IPS-NIHi11 (cell line): ENCODE data around the gene MSI2.
A peak's percentile ranks its signal among the peaks of the same experiment; 100 is the strongest.

ENCODE experiments used
- DNase-seq: peaks from one replicate; pipeline ENCODE4 v3.0.0; 2012; ENCODE audit warnings: mixed read lengths, low spot score

Gene MSI2

GRCh38 chr17:57638284-57638683 is 382.0 kb downstream of the MSI2 start:
- no peak for DNase-seq

DNA sequence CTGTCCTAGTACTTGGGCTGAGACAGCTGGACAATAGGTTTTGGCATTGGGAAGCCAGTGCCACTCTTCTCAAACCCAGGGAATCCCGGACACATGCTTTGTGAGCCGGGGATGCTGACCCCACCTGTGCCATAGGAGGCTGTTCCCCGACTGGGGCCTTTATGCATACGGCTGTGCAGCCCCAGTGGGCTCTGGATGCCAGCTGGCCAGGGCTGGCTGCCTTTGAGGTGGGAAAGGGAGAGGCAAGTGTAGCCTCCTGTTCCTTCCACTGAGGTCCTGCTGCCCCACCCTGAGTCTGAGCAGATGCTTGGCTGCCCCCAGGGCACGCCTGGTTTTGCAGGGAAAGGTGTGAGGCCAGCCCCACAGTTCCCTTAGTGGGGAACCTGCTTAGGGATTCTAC is 383.1 kb downstream of the MSI2 start:
- DNase-seq = no peak

DNA sequence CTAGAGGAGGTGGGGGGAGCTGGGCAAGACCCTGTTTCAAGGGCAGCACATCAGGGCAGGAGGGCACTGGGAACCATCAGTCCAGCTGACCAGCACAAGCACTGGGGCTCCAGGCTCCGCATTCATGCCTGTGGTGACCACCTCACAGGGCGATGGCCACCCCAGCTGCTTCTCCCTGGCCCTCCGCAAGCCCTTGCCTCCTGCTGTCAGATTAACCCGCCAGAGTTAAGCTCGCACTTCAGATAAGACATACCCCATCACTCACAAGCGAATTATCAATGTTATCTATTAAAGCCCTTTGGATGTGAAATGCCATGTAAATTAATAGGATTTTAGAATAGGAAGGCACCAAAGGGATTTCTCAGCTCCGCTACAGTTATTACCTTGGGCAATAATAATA is 383.8 kb downstream of the MSI2 start:
- DNase-seq = no peak

DNA sequence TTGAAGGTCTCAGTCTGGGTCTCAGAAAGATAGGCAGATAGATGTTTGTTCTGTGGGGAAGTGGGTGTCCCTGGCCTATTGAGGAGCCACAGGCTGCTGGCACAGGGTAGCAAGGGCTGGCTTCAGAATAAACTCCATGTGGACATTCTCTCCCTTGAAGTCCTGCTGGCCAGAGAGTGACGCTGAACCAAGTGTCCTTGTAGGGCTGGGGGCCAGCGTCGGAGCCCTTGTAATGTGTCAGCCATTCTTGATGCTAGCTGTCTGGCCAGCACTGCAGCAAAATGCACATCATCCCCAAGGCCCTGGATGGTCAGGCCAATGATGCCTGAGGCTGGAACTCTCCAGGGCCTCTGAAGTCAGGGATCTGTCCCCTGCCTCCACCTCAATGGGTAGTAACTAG is 385.4 kb downstream of the MSI2 start:
- DNase-seq = no peak

- no peak for DNase-seq
Measured at GRCh38 chr17:57643062-57643461, 386.7 kb downstream of the MSI2 start.

DNA sequence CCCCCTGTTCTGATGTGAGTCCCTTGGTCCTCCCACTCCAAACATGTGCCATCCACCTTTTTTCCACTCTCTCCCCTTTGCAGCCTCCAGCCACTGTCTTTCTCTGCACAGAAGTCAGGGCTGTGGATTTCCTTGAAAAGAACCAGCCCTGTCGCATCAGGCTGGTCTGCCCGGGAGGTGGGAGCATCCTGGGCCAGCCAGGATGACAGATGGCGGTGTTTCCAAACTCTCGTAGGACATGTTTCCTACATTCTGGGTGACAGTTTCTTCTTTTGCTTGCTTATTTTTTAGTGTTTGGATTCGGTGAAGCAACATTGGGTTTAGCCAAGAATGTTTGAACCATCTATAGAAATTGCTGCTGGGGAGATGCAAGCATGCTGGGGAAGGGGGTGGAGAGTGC is 388.0 kb downstream of the MSI2 start:
- DNase-seq = no peak

- DNase-seq = no peak
Measured at GRCh38 chr17:57645950-57646665, 389.8 kb downstream of the MSI2 start.

- no peak for DNase-seq
Measured at GRCh38 chr17:57648720-57649119, 392.4 kb downstream of the MSI2 start.

DNA sequence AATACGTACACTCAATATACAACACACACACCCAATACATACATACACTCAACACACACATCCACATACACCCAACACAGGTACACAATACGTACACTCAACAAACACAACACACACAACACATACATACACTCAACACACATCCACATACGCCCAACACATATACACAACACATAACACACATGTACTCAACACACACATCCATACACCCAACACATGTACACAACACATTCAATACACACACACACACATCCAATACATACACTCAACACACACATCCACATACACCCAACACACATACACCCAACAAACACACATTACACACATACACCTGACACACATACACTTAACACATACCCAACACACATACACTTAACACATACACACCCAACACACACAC is 392.9 kb downstream of the MSI2 start:
- DNase-seq = no peak

DNA sequence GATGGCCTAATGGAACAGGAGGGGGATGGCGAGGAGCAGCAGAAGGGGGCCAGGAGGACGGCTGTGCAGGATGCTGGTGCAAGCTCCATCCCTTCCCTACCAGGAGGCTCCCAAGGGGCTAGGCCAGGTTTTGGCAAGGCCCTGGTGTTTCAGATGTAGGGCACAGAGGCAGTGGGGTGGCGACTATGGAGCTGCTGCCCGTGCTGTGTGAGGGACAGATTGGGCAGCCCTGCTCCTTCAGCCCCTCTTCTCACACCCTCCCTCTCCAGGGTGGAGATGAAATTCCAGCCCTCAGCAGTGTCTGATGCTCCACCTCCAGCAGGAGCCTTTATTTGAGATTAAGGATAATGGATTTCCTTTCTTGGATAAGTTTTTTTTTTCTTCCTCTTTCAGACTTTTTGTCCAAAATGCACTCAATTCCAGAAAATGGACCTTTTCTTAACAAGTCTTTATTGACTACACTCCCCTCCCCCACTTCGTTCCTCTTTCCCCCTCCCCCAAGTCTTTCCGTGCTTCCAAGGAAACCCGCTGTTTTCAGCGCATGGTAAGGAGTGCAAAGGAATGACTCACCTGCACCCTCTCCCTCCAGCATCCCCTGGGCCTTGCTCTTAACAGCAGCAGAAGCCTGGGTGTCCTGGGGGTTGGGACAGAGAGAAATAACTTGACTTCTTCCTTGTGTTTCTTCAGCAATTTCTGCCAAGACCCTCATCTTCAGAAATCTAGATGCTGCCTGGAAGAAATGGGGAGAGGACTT is 393.6 kb downstream of the MSI2 start:
- peak; percentile 60 for DNase-seq

GRCh38 chr17:57650548-57650947 is 394.2 kb downstream of the MSI2 start:
- no peak for DNase-seq

- DNase-seq = no peak
Measured at GRCh38 chr17:57651451-57651850, 395.1 kb downstream of the MSI2 start.

GRCh38 chr17:57651996-57652395 is 395.7 kb downstream of the MSI2 start:
- DNase-seq = no peak

- no peak for DNase-seq
Measured at GRCh38 chr17:57652811-57653210, 396.5 kb downstream of the MSI2 start.

GRCh38 chr17:57653279-57653678 is 397.0 kb downstream of the MSI2 start:
- DNase-seq = no peak

DNA sequence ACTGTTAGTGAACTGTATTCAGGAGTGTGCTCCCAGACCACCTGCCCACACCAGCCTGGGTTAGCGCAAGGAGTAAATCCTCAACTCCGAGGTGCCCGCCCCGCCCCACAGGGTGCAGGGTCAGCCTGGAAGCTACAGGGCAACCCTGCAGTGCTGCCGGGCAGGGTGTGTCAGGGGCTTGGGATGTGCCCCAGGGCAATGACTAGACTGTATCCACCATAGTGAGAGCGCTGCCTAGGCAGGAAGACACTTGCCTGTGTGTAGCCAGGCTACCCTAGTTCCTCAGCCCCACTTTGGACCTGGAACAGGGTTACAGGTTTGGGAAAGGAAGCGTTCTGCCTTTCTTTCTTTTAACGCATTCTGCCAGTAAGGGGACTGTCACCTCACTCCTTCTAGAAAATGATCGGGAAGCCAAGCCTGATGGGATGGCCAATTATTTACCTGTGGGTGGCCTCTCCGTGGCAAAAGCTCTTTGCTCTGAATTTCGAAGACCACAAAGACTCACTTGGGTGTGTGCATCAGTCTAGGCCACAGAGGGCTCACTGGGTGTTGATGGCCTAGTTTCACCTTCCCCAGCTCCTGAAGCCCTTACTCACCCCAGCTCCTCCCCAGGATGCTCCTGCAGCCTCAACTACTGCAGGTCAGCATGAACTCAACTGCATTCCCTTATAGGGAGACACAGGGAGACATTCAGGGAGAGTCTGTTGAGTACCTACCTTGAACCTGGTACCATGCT is 397.9 kb downstream of the MSI2 start:
- DNase-seq = no peak

- DNase-seq = no peak
Measured at GRCh38 chr17:57655553-57655952, 399.2 kb downstream of the MSI2 start.

DNA sequence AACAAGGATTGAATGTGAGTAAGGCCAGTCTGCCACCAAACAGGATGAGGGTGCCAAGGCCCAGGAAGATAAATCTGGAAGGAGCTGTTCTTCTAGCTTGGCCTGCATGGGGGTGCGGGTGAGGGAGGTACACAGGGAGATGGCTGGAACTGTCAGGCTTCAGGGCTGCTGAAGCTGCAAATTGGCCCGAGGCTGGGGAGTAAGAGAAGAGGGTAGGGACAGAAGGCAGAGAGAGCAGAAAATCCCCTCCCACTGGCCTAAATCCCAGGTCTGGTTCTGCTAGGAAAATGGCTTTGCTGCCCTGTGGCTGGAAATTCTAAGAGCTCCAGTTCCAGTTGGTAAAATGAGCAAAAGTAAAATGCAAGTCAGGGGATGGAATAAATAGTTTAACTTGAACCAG is 400.9 kb downstream of the MSI2 start:
- DNase-seq = no peak

GRCh38 chr17:57662041-57662440 is 405.7 kb downstream of the MSI2 start:
- no peak for DNase-seq

DNA sequence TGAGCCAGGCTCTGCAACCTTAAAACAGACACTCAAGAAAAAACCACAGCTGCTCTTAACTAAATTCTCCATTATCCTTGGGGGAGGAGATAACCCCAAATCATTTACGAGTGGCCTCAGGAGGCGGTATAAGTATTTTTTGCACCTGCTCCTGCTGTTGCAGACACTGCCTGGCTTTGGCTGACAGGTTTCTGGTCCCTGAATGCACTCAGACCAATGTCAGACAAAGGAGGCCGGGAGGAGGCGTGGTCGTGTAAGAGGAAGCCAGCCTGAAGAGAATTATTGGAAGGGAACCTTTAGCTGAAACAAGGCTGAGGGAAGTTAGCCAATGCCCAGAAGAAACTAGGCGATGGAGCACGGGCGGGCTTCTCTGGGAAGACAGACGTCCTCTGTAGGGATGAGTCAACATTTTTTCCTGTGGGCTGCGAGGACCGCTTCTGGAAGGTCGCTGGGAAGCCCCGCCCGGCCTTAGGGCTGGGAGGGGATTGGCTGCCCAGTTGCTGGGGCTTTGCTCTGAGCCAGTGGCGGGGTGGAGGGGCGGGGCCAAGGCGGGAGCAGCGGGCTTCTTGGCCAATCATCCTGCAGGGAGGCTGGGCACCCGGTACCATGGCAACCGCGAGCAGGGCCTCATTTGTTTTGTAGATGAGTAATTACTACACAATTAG is 406.5 kb downstream of the MSI2 start:
- peak; percentile 97 for DNase-seq

GRCh38 chr17:57663326-57664070 is 407.2 kb downstream of the MSI2 start:
- no peak for DNase-seq

- DNase-seq = no peak
Measured at GRCh38 chr17:57665128-57665527, 408.8 kb downstream of the MSI2 start.
